Effector memory CD8-positive, alpha-beta T cell (primary cell): ENCODE measurements around the gene TRAK1.

Source experiments
- ATAC-seq: fragments of 150-1000 bp; cut with Tn5 transposase; replicated peaks from 2 replicates; pipeline ENCODE4 v1.10.0; 2021; ENCODE audit warnings: mild to moderate bottlenecking, moderate library complexity
- DNase-seq, 3 experiments: peaks; one replicate each; pipeline ENCODE4 v3.0.0; 2021
- H3K27ac Mint-ChIP-seq, 2 donors: one replicate each; pipeline ENCODE4 v1.8.0; 2022; ENCODE audit warnings: mild to moderate bottlenecking in 2 of 2, mixed read lengths in 2 of 2, moderate library complexity in 2 of 2
- H3K27me3 Mint-ChIP-seq, 2 donors: one replicate each; pipeline ENCODE4 v1.8.0; 2022; ENCODE audit warnings: mixed read lengths in 2 of 2
- H3K36me3 Mint-ChIP-seq: one replicate; pipeline ENCODE4 v1.8.0; 2022; ENCODE audit warnings: mild to moderate bottlenecking, moderate library complexity, mixed read lengths; ENCODE audit not compliant: insufficient read depth
- H3K4me1 Mint-ChIP-seq, 2 donors: one replicate each; pipeline ENCODE4 v1.8.0; 2022; ENCODE audit warnings: low read depth in 2 of 2, mixed read lengths in 2 of 2
- H3K4me3 Mint-ChIP-seq, 2 donors: one replicate each; pipeline ENCODE4 v1.8.0; 2022; ENCODE audit warnings: mild to moderate bottlenecking in 2 of 2, mixed read lengths in 2 of 2, moderate library complexity in 2 of 2
- H3K9me3 Mint-ChIP-seq, 2 donors: one replicate each; pipeline ENCODE4 v1.8.0; 2022; ENCODE audit warnings: mixed read lengths in 2 of 2

TRAK1 gene

DNA sequence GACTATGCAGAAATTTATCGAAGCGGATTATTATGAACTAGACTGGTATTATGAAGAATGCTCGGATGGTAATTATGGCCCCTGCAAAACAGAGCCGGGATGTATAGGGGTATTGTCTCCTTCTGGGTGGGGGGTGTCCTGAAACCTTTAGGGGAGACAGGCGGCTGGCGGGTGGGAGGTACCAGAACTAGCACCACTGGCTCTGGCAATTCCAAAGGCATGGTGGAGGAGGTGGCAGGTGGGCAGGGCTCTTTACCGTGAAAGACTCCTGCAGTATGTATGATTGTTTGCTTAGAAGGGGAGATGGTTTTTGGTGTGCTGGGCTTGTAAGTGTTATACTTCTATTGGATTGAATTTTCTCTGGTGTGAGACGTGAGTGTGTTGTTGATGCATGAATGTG lies 58.4 kb downstream of the TRAK1 start:
- no peak overlapping the region for H3K27ac Mint-ChIP-seq
- no peaks in the 10 kb centered on the region for H3K36me3 Mint-ChIP-seq
- no peak for DNase-seq
- H3K9me3 Mint-ChIP-seq = no peaks in the 10 kb centered on the region
- H3K27me3 Mint-ChIP-seq = no peaks in the 10 kb centered on the region
- ATAC-seq = no peak
- no peak overlapping the region for H3K4me3 Mint-ChIP-seq
- peaks cover 20 to 35% of the 10 kb centered on the region in 2 donors for H3K4me1 Mint-ChIP-seq

GRCh38 chr3:42149975-42150374 lies 58.8 kb downstream of the TRAK1 start:
- Mint-ChIP-seq H3K4me1 (peaks cover 20 to 35% of the 10 kb centered on the region in 2 donors), H3K4me3 (no peak overlapping the region), H3K9me3 (no peaks in the 10 kb centered on the region), H3K27me3 (no peaks in the 10 kb centered on the region), H3K27ac (no peak overlapping the region), H3K36me3 (no peaks in the 10 kb centered on the region)
- no peak for ATAC-seq
- DNase-seq = no peak

DNA sequence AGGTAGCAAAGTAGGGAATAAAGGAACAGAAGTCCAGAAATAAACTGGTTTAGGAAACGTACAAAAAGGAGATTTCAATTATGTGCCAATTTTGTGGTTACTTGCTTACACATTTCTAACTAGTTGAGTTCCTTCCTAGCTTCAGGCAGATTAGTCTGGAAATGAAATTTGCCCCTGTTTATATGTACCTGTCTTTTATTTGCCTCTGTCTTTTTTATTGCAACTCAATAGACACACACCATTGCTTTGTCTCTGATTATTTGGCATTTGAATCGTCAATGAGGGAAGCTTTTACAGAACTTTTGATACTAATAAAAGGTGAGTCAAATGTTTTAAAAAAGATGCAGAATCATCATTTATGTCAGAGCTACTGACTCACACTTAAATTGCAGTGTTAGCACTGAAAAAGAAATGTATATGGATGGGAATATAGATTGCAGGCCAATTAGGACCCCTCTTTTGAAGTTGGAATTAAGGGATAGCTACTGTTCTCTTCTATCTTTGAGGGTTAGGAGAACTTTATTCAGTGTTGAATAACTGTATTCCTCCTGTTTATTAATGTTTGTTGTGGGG lies 60.5 kb downstream of the TRAK1 start:
- no peak for DNase-seq
- H3K27me3 Mint-ChIP-seq = no peaks in the 10 kb centered on the region
- no peak overlapping the region for H3K27ac Mint-ChIP-seq
- no peaks in the 10 kb centered on the region for H3K9me3 Mint-ChIP-seq
- H3K4me3 Mint-ChIP-seq = no peak overlapping the region
- peaks cover 24 to 39% of the 10 kb centered on the region in 2 donors for H3K4me1 Mint-ChIP-seq
- no peak for ATAC-seq
- no peaks in the 10 kb centered on the region for H3K36me3 Mint-ChIP-seq

DNA sequence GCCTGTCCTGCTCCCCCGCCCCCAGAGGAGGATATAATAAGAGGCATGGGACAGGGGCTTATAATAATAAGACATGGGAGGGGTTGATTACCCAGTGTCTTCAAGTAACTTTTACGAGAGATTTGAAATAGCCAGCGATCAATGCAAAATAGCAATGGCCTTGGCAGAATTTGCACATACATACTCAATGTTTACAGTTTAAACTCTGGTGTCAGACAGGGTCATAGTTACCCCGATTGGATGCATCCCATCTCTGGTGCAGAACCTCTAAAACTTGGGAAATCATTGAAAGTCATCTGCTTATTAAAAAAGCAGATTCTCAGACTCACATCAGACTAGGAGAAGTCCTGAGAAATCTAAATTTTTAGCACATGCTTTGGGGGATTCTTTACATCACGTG lies 61.0 kb downstream of the TRAK1 start:
- no peaks in the 10 kb centered on the region for H3K27me3 Mint-ChIP-seq
- H3K27ac Mint-ChIP-seq = no peak overlapping the region

DNA sequence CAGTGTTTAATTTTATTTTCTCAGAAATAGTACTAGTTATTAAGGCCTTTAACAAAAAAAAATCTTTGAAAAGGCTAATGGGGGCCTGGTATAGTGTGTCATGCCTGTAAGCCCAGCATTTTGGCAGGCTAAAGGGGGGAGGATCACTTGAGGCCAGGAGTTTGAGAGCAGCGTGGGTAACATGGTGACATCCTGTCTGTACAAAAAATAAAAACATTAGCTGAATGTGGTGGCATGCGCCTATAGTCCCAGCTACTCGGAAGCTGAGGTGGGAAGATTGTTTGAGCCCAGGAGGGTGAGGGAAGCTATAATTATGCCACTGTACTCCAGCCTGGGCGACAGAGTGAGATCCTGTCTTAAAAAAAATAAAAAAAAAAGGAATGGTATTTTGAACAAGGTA lies 61.9 kb downstream of the TRAK1 start:
- H3K27ac Mint-ChIP-seq = no peak overlapping the region
- peaks cover 14 to 33% of the 10 kb centered on the region in 2 donors for H3K4me1 Mint-ChIP-seq
- no peak for ATAC-seq
- no peaks in the 10 kb centered on the region for H3K36me3 Mint-ChIP-seq
- DNase-seq = no peak
- no peaks in the 10 kb centered on the region for H3K9me3 Mint-ChIP-seq
- no peak overlapping the region for H3K4me3 Mint-ChIP-seq
- no peaks in the 10 kb centered on the region for H3K27me3 Mint-ChIP-seq

More for the DNA sequence above, 61.0 kb downstream of the TRAK1 start:
- H3K4me1 Mint-ChIP-seq = peaks cover 21 to 36% of the 10 kb centered on the region in 2 donors
- H3K36me3 Mint-ChIP-seq = no peaks in the 10 kb centered on the region
- ATAC-seq = no peak
- H3K9me3 Mint-ChIP-seq = no peaks in the 10 kb centered on the region
- no peak overlapping the region for H3K4me3 Mint-ChIP-seq
- DNase-seq = no peak

- ATAC-seq = no peak
- H3K27ac Mint-ChIP-seq = peak overlapping the region in 1 of 2 donors; percentile 77
- no peak overlapping the region for H3K4me3 Mint-ChIP-seq
- no peaks in the 10 kb centered on the region for H3K36me3 Mint-ChIP-seq
- no peak for DNase-seq
- H3K27me3 Mint-ChIP-seq = no peaks in the 10 kb centered on the region
- H3K4me1 Mint-ChIP-seq = peaks cover 17 to 32% of the 10 kb centered on the region in 2 donors
- H3K9me3 Mint-ChIP-seq = no peaks in the 10 kb centered on the region
These were observed 66.7 kb downstream of the TRAK1 start for GRCh38 chr3:42157540-42158538.

DNA sequence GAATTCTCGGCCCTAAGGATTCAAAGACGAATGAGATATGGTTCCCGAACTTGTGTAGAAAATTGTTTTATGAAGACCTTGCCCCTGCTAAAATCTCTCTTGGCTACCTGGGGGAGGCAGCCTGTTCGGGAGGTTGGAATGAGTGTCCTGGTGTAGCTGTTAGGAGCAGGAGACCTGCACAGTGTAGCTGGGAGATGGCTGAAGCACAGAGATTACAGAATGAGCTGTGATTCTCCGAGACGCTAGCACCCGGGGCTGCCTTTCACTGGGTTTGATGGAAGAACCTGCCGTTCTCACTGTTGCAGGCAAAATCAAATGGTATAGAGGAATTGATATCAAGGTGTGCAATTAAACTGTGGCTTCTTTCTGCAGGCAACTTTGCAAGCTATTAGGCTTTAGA lies 68.0 kb downstream of the TRAK1 start:
- no peak for ATAC-seq
- Mint-ChIP-seq H3K27ac (peak overlapping the region; percentile 69 to 73), H3K27me3 (no peaks in the 10 kb centered on the region), H3K4me3 (peak overlapping the region; percentile 17 to 39), H3K9me3 (no peaks in the 10 kb centered on the region), H3K4me1 (peaks cover 17 to 25% of the 10 kb centered on the region in 2 donors), H3K36me3 (no peaks in the 10 kb centered on the region)
- DNase-seq = no peak

GRCh38 chr3:42159706-42160472 lies 68.7 kb downstream of the TRAK1 start:
- peaks cover 17 to 25% of the 10 kb centered on the region in 2 donors for H3K4me1 Mint-ChIP-seq
- DNase-seq = peak in 2 of 3 experiments; percentile 2 to 10
- peak overlapping the region; percentile 69 to 73 for H3K27ac Mint-ChIP-seq
- H3K4me3 Mint-ChIP-seq = peak overlapping the region; percentile 39 to 43
- peak; percentile 66 for ATAC-seq
- no peaks in the 10 kb centered on the region for H3K9me3 Mint-ChIP-seq
- H3K36me3 Mint-ChIP-seq = no peaks in the 10 kb centered on the region
- no peaks in the 10 kb centered on the region for H3K27me3 Mint-ChIP-seq

DNA sequence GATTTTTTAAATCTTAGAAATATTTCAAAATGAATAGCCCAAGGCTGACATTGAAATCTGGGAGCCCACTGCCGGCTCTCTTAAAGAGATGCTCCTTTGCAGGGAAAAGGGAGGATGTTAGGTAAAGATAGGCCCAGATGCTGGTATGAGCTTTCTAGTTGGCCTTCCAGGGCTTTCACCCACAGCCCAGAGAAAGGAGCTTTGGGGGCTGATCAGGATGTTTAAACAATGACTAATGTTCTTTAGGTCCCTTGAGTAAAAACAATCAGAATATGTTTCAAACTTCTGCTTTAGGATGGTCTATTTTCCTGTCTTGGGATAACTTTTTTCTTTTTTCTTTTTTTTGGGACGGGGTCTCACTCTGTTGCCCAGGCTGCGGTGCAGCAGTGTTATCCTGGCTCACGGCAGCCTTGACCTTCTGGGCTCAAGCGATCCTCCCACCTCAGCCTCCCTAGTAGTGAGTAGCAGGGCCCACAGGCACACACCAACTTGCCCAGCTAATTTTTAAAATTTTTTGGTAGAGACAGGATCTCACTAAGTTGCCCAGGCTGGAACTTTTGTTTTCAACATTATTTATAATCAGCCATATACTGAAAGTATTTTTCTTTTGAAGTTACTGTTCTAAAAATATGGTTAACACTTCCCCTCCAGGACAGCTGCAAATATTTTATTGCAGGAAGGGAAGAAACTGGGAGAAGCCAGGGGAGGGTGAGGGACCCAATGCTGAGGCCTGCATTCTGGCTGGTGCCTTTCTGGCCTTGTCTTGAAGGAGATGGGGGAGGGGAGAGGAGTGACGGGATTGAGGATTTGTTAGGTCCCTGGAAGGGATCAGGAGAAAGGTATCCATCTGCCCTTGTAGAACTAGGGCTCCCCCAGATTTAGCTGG lies 70.1 kb downstream of the TRAK1 start:
- Mint-ChIP-seq H3K36me3 (no peaks in the 10 kb centered on the region), H3K9me3 (no peaks in the 10 kb centered on the region), H3K27ac (peak overlapping the region; percentile 8 to 69), H3K4me1 (peaks cover 14 to 21% of the 10 kb centered on the region in 2 donors), H3K4me3 (no peak overlapping the region), H3K27me3 (no peaks in the 10 kb centered on the region)
- DNase-seq (no peak), ATAC-seq (no peak)

DNA sequence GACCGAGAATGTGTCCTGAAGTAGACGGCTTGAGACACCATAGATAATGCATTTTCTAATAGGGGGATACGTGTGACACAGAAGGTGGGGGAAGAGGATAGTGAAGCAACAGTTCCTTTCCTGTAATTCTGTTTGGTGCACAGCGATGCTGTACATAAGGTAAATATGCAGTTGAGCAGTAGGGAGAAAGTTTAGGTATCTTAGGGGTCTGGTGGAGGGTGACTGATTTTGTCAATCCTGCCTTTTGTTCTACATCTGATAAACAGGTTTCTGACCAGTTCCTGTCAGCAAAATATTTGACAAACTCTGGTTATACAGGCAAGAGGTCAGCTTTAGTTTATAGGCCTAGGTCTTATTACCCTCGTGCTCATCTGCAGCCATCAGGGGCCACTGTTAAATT lies 71.3 kb downstream of the TRAK1 start:
- no peak overlapping the region for H3K4me3 Mint-ChIP-seq
- ATAC-seq (no peak), DNase-seq (no peak)
- H3K27ac Mint-ChIP-seq = peak overlapping the region in 1 of 2 donors; percentile 7
- H3K9me3 Mint-ChIP-seq = no peaks in the 10 kb centered on the region
- H3K4me1 Mint-ChIP-seq = peaks cover 16 to 20% of the 10 kb centered on the region in 2 donors
- H3K36me3 Mint-ChIP-seq = no peaks in the 10 kb centered on the region
- H3K27me3 Mint-ChIP-seq = no peaks in the 10 kb centered on the region

DNA sequence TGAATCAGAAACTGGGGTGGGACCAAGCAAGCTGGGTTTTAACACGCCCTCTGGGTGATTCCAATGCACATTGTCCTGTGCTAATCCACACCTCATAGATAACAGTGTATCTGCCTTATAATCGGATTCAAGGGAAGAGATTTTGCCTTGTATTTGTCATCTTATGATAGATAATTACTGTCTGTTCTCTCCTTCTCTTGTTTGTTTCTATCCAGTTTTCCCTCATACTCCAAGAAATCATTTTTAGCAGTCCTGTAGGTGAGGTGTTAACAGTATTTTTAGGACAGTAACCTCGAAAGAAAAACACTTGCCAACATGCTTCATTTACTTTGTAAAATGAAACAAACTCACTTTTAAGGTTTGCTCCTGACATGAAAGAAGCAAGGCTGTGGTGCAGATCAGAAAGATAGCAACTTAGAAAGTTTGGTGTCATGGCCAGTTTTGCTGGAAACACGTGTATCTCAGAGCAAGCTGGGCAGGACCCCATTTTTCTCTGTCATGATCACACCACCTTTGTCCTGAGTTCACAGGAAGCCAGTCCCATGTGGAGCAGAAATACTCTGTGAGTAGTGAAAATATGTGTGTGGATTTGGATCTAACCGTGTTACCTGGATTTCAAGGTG lies 72.6 kb downstream of the TRAK1 start:
- DNase-seq = no peak
- H3K36me3 Mint-ChIP-seq = no peaks in the 10 kb centered on the region
- H3K4me3 Mint-ChIP-seq = no peak overlapping the region
- H3K9me3 Mint-ChIP-seq = no peaks in the 10 kb centered on the region
- H3K27me3 Mint-ChIP-seq = no peaks in the 10 kb centered on the region
- ATAC-seq = no peak
- H3K4me1 Mint-ChIP-seq = peaks cover 15 to 17% of the 10 kb centered on the region in 2 donors
- no peak overlapping the region for H3K27ac Mint-ChIP-seq

GRCh38 chr3:42164656-42165055 lies 73.5 kb downstream of the TRAK1 start:
- H3K27ac Mint-ChIP-seq = no peak overlapping the region
- no peak for DNase-seq
- no peak for ATAC-seq
- H3K4me3 Mint-ChIP-seq = no peak overlapping the region
- H3K36me3 Mint-ChIP-seq = no peaks in the 10 kb centered on the region
- H3K4me1 Mint-ChIP-seq = peaks cover 9 to 13% of the 10 kb centered on the region in 2 donors
- no peaks in the 10 kb centered on the region for H3K9me3 Mint-ChIP-seq
- H3K27me3 Mint-ChIP-seq = no peaks in the 10 kb centered on the region
